ENCODE data around the gene GPR176.

- TF ChIP-seq CTCF (IDR thresholded peaks at IDR 0.05; ENCODE audit: insufficient read depth, low read depth, low read length) (no peak), EZH2 (IDR thresholded peaks at IDR 0.05; ENCODE audit: insufficient read depth, low read length) (no peak)
Observed at GRCh38 chr15:39792025-39792843, 127.8 kb downstream of the GPR176 start.

All from astrocyte (in vitro differentiated cells and primary cell).